ENCODE results near the gene IGF2BP2. TPM values are rescaled to one million over a fixed set of nuclear protein-coding genes. Genes with fewer than 3 reads are reported as not detected.

IGF2BP2 gene
- total and polyA plus RNA-seq, 2 of the 4 experiments (the other 2 are of a cell fraction) = 23.4 to 88.2 TPM

- TF ChIP-seq USF2 (IDR thresholded peaks at IDR 0.05; ENCODE audit: low read depth, low read length) (no peak), BHLHE40 (IDR thresholded peaks at IDR 0.05; ENCODE audit: low read depth, low read length) (no peak)
These were observed 60.5 kb downstream of the IGF2BP2 start (continued) for GRCh38 chr3:185764163-185764979.
